Psoas muscle (tissue), 8 donors: Measurements from ENCODE around the gene HES3. TPM values are rescaled to one million over a fixed set of nuclear protein-coding genes. Genes with fewer than 3 reads are reported as not detected.
A peak's percentile ranks its signal among the peaks of the same experiment; 100 is the strongest.

ENCODE experiments used
- ATAC-seq, 4 donors: fragments of 200-7000 bp; cut with Tn5 transposase; one replicate each; pipeline ENCODE4 v1.9.1; 2020; ENCODE audit warnings: moderate library complexity in 3 of 4, mild to moderate bottlenecking in 2 of 4
- DNase-seq, 2 donors: peaks; one replicate each; pipeline ENCODE4 v3.0.0-alpha.2; 2020
- H3K27ac ChIP-seq: fragments of 200-600 bp; one replicate; pipeline ENCODE4 v1.8.0; 2022
- H3K27me3 ChIP-seq, 3 donors: fragments of 200-600 bp in 1 of 3; one replicate each; pipeline versions ENCODE4 v1.6.1 to v1.8.0; 2013 to 2022; ENCODE audit warnings: low read length in 2 of 3, mild to moderate bottlenecking in 2 of 3, moderate library complexity in 1 of 3; ENCODE audit not compliant: insufficient read depth in 3 of 3
- H3K36me3 ChIP-seq, 2 donors: fragments of 200-600 bp in 1 of 2; one replicate each; pipeline versions ENCODE4 v1.6.1 to v1.8.0; 2013 to 2022; ENCODE audit warnings: low read depth in 1 of 2, mild to moderate bottlenecking in 1 of 2, moderate library complexity in 1 of 2; ENCODE audit not compliant: insufficient read depth in 1 of 2
- H3K4me1 ChIP-seq: fragments of 200-600 bp; one replicate; pipeline ENCODE4 v1.8.0; 2022
- H3K4me3 ChIP-seq: fragments of 200-600 bp; one replicate; pipeline ENCODE4 v1.8.0; 2022; ENCODE audit warnings: mild to moderate bottlenecking
- H3K9me3 ChIP-seq: fragments of 200-600 bp; one replicate; pipeline ENCODE4 v1.8.0; 2022
- CTCF ChIP-seq: fragments of 200-600 bp; IDR thresholded peaks from one replicate; pipeline ENCODE4 v1.8.0; 2022; ENCODE audit warnings: antibody characterized with exemption
- WGBS, 3 donors: extraction: QIAGEN DNeasy Blood & Tissue Kit; methylation state at CpG; one replicate each; pipeline versions ENCODE4 v1.1.6 to v1.1.7; 2013; 5-methylcytosine and 5-hydroxymethylcytosine counted together
- intact Hi-C, 2 donors: fragments of 100-400 bp; cut with DNase I; formaldehyde crosslinking; loops; one replicate each; pipeline versions ENCODE4 v1.11.0 to v1.14.2; 2022
- polyA plus RNA-seq, 3 donors: library from polyadenylated mRNA; stranded (reverse); fragments of 200-250 nt; gene quantifications; one replicate each; pipeline ENCODE4 v1.2.3, GENCODE V29; 2013
- total RNA-seq, 4 donors: library from RNA; stranded (reverse); fragmentation: NEBNext Ultra II Directional in 2 of 4; extraction: Animal tissue kit (Norgen Biotek cat#: 25700) in 2 of 4; gene quantifications; one replicate each; pipeline versions ENCODE4 v1.2.1 to v1.2.4, GENCODE V29; 2021 to 2023
- donor health status: healthy with polysubstance abuse.
- donor health status: DM: no; HTN: no; CAD: no; lungs with moderate emphysema.
- donor health status: Bipolar disorder and iron deficiency.
- donor health status: healthy.
- donor health status: DM: yes; HTN: yes; CAD: no.
- donor health status: DM: no; HTN: no; CAD: no.
- donor health status: DM: no; HTN: no; CAD: no.
- donor health status: DM: yes; HTN: yes; CAD: no.

Gene HES3
- total and polyA plus RNA-seq, 7 donors = not detected

GRCh38 chr1:6207075-6207885 lies 36.7 kb upstream of the HES3 start:
- Histone ChIP-seq H3K9me3 (no peaks in the 10 kb centered on the region), H3K27me3 (no peaks in the 10 kb centered on the region), H3K27ac (no peak overlapping the region), H3K4me3 (peak overlapping the region; percentile 76), H3K36me3 (peaks cover 0 to 6% of the 10 kb centered on the region in 2 donors), H3K4me1 (peaks cover 19% of the 10 kb centered on the region)
- intact Hi-C loops = loop anchor here in 1 of 2 donors (5.0 kb wide), 1 partner anchor 35 kb away; the partner anchor contains the start of gene HES3
- WGBS, 3 donors = 77 to 86% (median 78%) methylated on average over 19 of the region's 19 CpGs
- ATAC-seq (no peak), DNase-seq (peak in 1 of 2 donors; percentile 53)
- TF ChIP-seq CTCF = no peak

- intact Hi-C loops = loop anchor here in 1 of 2 donors (5.0 kb wide), 1 partner anchor 34 kb away; the partner anchor contains the start of gene HES3
- no peak for DNase-seq
- no peak overlapping the region for H3K27ac ChIP-seq
- H3K27me3 ChIP-seq = no peaks in the 10 kb centered on the region
- no peak for TF ChIP-seq CTCF
- H3K4me1 ChIP-seq = peaks cover 19% of the 10 kb centered on the region
- 88 to 95% (median 89%) methylated on average over 10 of the region's 10 CpGs for WGBS, 3 donors
- H3K4me3 ChIP-seq = no peak overlapping the region
- H3K9me3 ChIP-seq = no peaks in the 10 kb centered on the region
- peaks cover 0 to 13% of the 10 kb centered on the region in 2 donors for H3K36me3 ChIP-seq
- no peak for ATAC-seq
Measured at GRCh38 chr1:6207921-6208320, 36.1 kb upstream of the HES3 start.

- Histone ChIP-seq H3K9me3 (no peaks in the 10 kb centered on the region), H3K4me3 (peak overlapping the region; percentile 65), H3K4me1 (peaks cover 19% of the 10 kb centered on the region), H3K36me3 (peaks cover 0 to 14% of the 10 kb centered on the region in 2 donors), H3K27me3 (no peaks in the 10 kb centered on the region), H3K27ac (peak overlapping the region; percentile 41)
- intact Hi-C loops = loop anchor here in 1 of 2 donors (5.0 kb wide), 1 partner anchor 33 kb away; the partner anchor contains the start of gene HES3
- ATAC-seq = peak; percentile 43 to 75 (median 69)
- TF ChIP-seq CTCF = peak; percentile 54
- 9 to 25% (median 11%) methylated on average over 82 to 99 of the region's 99 CpGs for WGBS, 3 donors
- DNase-seq = peak; percentile 56 to 74
Measured at GRCh38 chr1:6208723-6209660, 35.0 kb upstream of the HES3 start.

GRCh38 chr1:6209661-6210580 lies 34.1 kb upstream of the HES3 start:
- DNase-seq = no peak
- peak overlapping the region; percentile 65 for H3K4me3 ChIP-seq
- no peak for TF ChIP-seq CTCF
- intact Hi-C loops = loop anchor here in 1 of 2 donors (5.0 kb wide), 1 partner anchor 32 kb away; the partner anchor contains the start of gene HES3
- peaks cover 0 to 14% of the 10 kb centered on the region in 2 donors for H3K36me3 ChIP-seq
- WGBS, 3 donors = 88 to 95% (median 92%) methylated on average over 12 to 17 of the region's 17 CpGs
- H3K9me3 ChIP-seq = no peaks in the 10 kb centered on the region
- peaks cover 19% of the 10 kb centered on the region for H3K4me1 ChIP-seq
- no peak overlapping the region for H3K27ac ChIP-seq
- ATAC-seq = no peak
- no peaks in the 10 kb centered on the region for H3K27me3 ChIP-seq
